GM12878 (cell line): ENCODE results near the gene SLC35B4. TPM values are rescaled to one million over a fixed set of nuclear protein-coding genes. Genes with fewer than 3 reads are reported as not detected.
A peak's percentile ranks its signal among the peaks of the same experiment; 100 is the strongest.

Experiments
- ATF2 ChIP-seq: IDR thresholded peaks from 2 replicates; pipeline ENCODE4 v1.6.1; 2012; ENCODE audit warnings: low read length, inconsistent platforms
- ATF7 ChIP-seq: fragments of 450-650 bp; IDR thresholded peaks from 2 replicates; pipeline ENCODE4 v1.6.1; 2016; ENCODE audit warnings: low read depth, mild to moderate bottlenecking
- BCL11A ChIP-seq: IDR thresholded peaks from 2 replicates; pipeline ENCODE4 v1.6.1; 2011; ENCODE audit warnings: low read depth, low read length
- BCL3 ChIP-seq: IDR thresholded peaks from 2 replicates; pipeline ENCODE4 v1.6.1; 2011; ENCODE audit warnings: borderline replicate concordance, low read depth, mild to moderate bottlenecking, moderate library complexity, low read length; ENCODE audit not compliant: insufficient read depth, poor library complexity, severe bottlenecking
- CHD1 ChIP-seq: IDR thresholded peaks from 2 replicates; pipeline ENCODE4 v1.6.1; 2012; ENCODE audit warnings: low read depth, low read length, improper control_type of control experiment
- CREB1 ChIP-seq: IDR thresholded peaks from 2 replicates; pipeline ENCODE4 v1.6.1; 2012; ENCODE audit warnings: low read depth, mild to moderate bottlenecking, inconsistent platforms
- EGR1 ChIP-seq, 2 experiments: IDR thresholded peaks; 1 replicate in 1 of 2; 2 replicates in 1 of 2; pipeline ENCODE4 v1.6.1; 2011 to 2012; ENCODE audit warnings: low read depth in 2 of 2, low read length in 2 of 2, borderline replicate concordance in 1 of 2, mild to moderate bottlenecking in 1 of 2, moderate library complexity in 1 of 2
- HDAC2 ChIP-seq: fragments of 200-600 bp; sonication (generic); IDR thresholded peaks from 2 replicates; pipeline ENCODE4 v1.6.1; 2017
- IKZF1 ChIP-seq: fragments of 450-650 bp; conservative IDR thresholded peaks from 2 replicates; pipeline ENCODE4 v1.6.1; 2017; ENCODE audit warnings: antibody characterized with exemption, mild to moderate bottlenecking
- KAT2A ChIP-seq: conservative IDR thresholded peaks from 2 replicates; pipeline ENCODE4 v1.6.1; 2011; ENCODE audit warnings: low read depth, low read length; ENCODE audit not compliant: control insufficient read depth
- KDM1A ChIP-seq: fragments of 200-600 bp; sonication (generic); IDR thresholded peaks from 2 replicates; pipeline ENCODE4 v1.6.1; 2016; ENCODE audit warnings: borderline replicate concordance
- NR2C2 ChIP-seq: IDR thresholded peaks from 2 replicates; pipeline ENCODE4 v1.6.1; 2011; ENCODE audit warnings: borderline replicate concordance, low read depth; ENCODE audit not compliant: control insufficient read depth, insufficient read length
- RELB ChIP-seq: fragments of 450-650 bp; IDR thresholded peaks from 2 replicates; pipeline ENCODE4 v1.6.1; 2017; ENCODE audit warnings: low read depth, mild to moderate bottlenecking, moderate library complexity
- REST ChIP-seq: IDR thresholded peaks from 2 replicates; pipeline ENCODE4 v1.6.1; 2012; ENCODE audit warnings: mild to moderate bottlenecking, low read depth, low read length
- STAT1 ChIP-seq: fragments of 450-650 bp; conservative IDR thresholded peaks from 2 replicates; pipeline ENCODE4 v1.6.1; 2014; ENCODE audit warnings: antibody characterized with exemption, mild to moderate bottlenecking
- TBL1XR1 ChIP-seq: IDR thresholded peaks from 2 replicates; pipeline ENCODE4 v1.6.1; 2012; ENCODE audit warnings: low read depth, low read length, improper control_type of control experiment
- YY1 ChIP-seq: IDR thresholded peaks from 2 replicates; pipeline ENCODE4 v1.6.1; 2011; ENCODE audit warnings: low read depth, mild to moderate bottlenecking, low read length
- ZBTB11 ChIP-seq: fragments of 450-650 bp; formaldehyde crosslinking; IDR thresholded peaks from 2 replicates; pipeline ENCODE4 v1.5.0; 2022; ENCODE audit warnings: mild to moderate bottlenecking, missing genetic modification characterization
- ZNF622 ChIP-seq: fragments of 450-650 bp; IDR thresholded peaks from 2 replicates; pipeline ENCODE4 v1.6.1; 2017; ENCODE audit warnings: mild to moderate bottlenecking, inconsistent platforms
- polyA plus RNA-seq, 11 experiments: library from polyadenylated mRNA; depleted of rRNA in 4 of 11; unstranded in 6 of 11; stranded (reverse) in 5 of 11; fragments of >200 nt; fragmentation: Nextera tagmentation in 4 of 11; fragmentation: Illumina TruSeq in 1 of 11; extraction: Ambion mirVana in 4 of 11; extraction: Trizol in 1 of 11; gene quantifications; 1 replicate in 1 of 11; 2 replicates in 10 of 11; pipeline versions ENCODE4 v1.2.1 to v1.2.3, GENCODE V29; 2011 to 2016; ENCODE audit warnings: inconsistent platforms in 2 of 11, missing spikeins in 2 of 11, low read depth in 1 of 11
- total RNA-seq, 4 experiments: library from RNA; depleted of rRNA in 3 of 4; stranded (reverse); fragments of >200 nt in 3 of 4; fragmentation: Illumina TruSeq in 1 of 4; extraction: Trizol in 1 of 4; gene quantifications; 2 replicates each; pipeline versions ENCODE4 v1.2.1 to v1.2.3, GENCODE V29; 2013 to 2021

Gene SLC35B4
- total and polyA plus RNA-seq, 10 of the 15 experiments (the other 5 are each of a cell fraction or from before 2014, with no cell fraction given) = 3.6 to 23.9 (median 14.0) TPM

- TF ChIP-seq ZBTB11 (CRISPR knock-in tag) (no peak), ZNF622 (no peak), EGR1 (IDR thresholded peaks at IDR 0.05; ENCODE audit: borderline replicate concordance in 1 of 2, low read depth in 2 of 2, low read length in 2 of 2) (no peak), BCL11A (peak; percentile 67), RELB (peak; percentile 73), YY1 (peak; percentile 51; the same call in 1 of the 2 replicates), KDM1A (no peak), TBL1XR1 (no peak), ATF2 (peak; percentile 56; the same call in 1 of the 2 replicates), IKZF1 (peak; percentile 85), KAT2A (no peak), NR2C2 (no peak), BCL3 (peak; percentile 21), HDAC2 (no peak), REST (no peak), CHD1 (no peak), STAT1 (no peak), ATF7 (peak; percentile 78), CREB1 (peak; percentile 59)
These were observed 23.6 kb downstream of the SLC35B4 start (continued) for GRCh38 chr7:134293002-134293740.
